ENCODE results near the gene TOR1AIP1. TPM values are rescaled to one million over a fixed set of nuclear protein-coding genes. Genes with fewer than 3 reads are reported as not detected.
"Not testable (repeated sequence)": the region's sequence is repeated elsewhere in the genome, so short reads cannot be mapped to it uniquely, and the experiment has no call there.

TOR1AIP1 gene
- total RNA-seq, 1 donor from 2014 or later, result 40.7 TPM

GRCh38 chr1:179953974-179954492 lies 71.9 kb downstream of the TOR1AIP1 start:
- peak overlapping the region; percentile 90 for H3K4me3 ChIP-seq
- no peak for DNase-seq
- peaks cover 54% of the 10 kb centered on the region for H3K4me1 ChIP-seq
- TF ChIP-seq, protein P1, sequence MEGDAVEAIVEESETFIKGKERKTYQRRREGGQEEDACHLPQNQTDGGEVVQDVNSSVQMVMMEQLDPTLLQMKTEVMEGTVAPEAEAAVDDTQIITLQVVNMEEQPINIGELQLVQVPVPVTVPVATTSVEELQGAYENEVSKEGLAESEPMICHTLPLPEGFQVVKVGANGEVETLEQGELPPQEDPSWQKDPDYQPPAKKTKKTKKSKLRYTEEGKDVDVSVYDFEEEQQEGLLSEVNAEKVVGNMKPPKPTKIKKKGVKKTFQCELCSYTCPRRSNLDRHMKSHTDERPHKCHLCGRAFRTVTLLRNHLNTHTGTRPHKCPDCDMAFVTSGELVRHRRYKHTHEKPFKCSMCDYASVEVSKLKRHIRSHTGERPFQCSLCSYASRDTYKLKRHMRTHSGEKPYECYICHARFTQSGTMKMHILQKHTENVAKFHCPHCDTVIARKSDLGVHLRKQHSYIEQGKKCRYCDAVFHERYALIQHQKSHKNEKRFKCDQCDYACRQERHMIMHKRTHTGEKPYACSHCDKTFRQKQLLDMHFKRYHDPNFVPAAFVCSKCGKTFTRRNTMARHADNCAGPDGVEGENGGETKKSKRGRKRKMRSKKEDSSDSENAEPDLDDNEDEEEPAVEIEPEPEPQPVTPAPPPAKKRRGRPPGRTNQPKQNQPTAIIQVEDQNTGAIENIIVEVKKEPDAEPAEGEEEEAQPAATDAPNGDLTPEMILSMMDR (IDR thresholded peaks at IDR 0.05; ENCODE audit: borderline replicate concordance), result peak; percentile 39
- no peaks in the 10 kb centered on the region for H3K9me3 ChIP-seq (replicated peaks)
- peak overlapping the region; percentile 96 for H3K27ac ChIP-seq (replicated peaks)
- H3K36me3 ChIP-seq, result no peaks in the 10 kb centered on the region
- intact Hi-C loops (cut with micrococcal nuclease), result no loop called here
- no peaks in the 10 kb centered on the region for H3K27me3 ChIP-seq (ENCODE audit: low read depth)

GRCh38 chr1:179954493-179955286 lies 72.6 kb downstream of the TOR1AIP1 start, which contains the start of gene CEP350:
Gene CEP350 (plus strand): TSS chr1:179954810. CDS start chr1:179986182, 31,372 bp downstream.
- intact Hi-C loops (cut with micrococcal nuclease), result no loop called here

GRCh38 chr1:179955287-179955680 lies 73.2 kb downstream of the TOR1AIP1 start:
- TF ChIP-seq, protein P1 (IDR thresholded peaks at IDR 0.05; ENCODE audit: borderline replicate concordance), result no peak
- intact Hi-C loops (cut with micrococcal nuclease), result no loop called here
- Histone ChIP-seq H3K4me1 (peaks cover 59% of the 10 kb centered on the region), H3K4me3 (peak overlapping the region; percentile 90), H3K9me3 (replicated peaks) (no peaks in the 10 kb centered on the region), H3K27ac (replicated peaks) (peak overlapping the region; percentile 96), H3K36me3 (no peaks in the 10 kb centered on the region), H3K27me3 (ENCODE audit: low read depth) (no peaks in the 10 kb centered on the region)
- no peak for DNase-seq

More at GRCh38 chr1:179954493-179955286, 72.6 kb downstream of the TOR1AIP1 start, which contains the start of gene CEP350:
- H3K27ac ChIP-seq (replicated peaks), result peak within 1 kb of the TSS; percentile 96
- DNase-seq, result peak; percentile 99
- no peaks in the 10 kb centered on the region for H3K36me3 ChIP-seq
- TF ChIP-seq, protein P1 (IDR thresholded peaks at IDR 0.05; ENCODE audit: borderline replicate concordance), result peak; percentile 24
- peak within 1 kb of the TSS; percentile 90 for H3K4me3 ChIP-seq
- H3K9me3 ChIP-seq (replicated peaks), result no peaks in the 10 kb centered on the region
- no peaks in the 10 kb centered on the region for H3K27me3 ChIP-seq (ENCODE audit: low read depth)
- H3K4me1 ChIP-seq, result peaks cover 59% of the 10 kb centered on the region

DNA sequence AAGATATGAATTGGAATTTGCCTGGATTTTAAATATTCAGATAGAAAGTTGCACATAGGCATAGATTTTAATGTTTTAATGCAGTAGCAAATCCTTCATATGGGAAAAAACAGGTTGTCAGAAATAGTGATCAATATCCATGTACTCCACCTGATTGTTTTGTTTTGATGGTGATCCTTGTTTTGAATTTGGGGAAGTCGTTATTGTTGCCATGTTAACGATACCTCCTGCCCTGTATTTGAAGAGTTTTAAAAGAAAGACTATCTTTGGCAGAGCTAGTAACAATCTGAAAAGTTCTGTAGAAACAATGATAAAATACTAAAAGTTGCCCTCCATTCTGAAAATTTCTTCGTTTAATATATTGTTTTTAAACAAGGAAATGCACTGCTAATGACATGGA lies 73.6 kb downstream of the TOR1AIP1 start:
- Histone ChIP-seq H3K27me3 (ENCODE audit: low read depth) (no peaks in the 10 kb centered on the region), H3K36me3 (no peaks in the 10 kb centered on the region), H3K4me1 (peaks cover 59% of the 10 kb centered on the region), H3K27ac (replicated peaks) (peak overlapping the region; percentile 96), H3K4me3 (peak overlapping the region; percentile 90), H3K9me3 (replicated peaks) (no peaks in the 10 kb centered on the region)
- intact Hi-C loops (cut with micrococcal nuclease), result no loop called here
- TF ChIP-seq, protein P1 (IDR thresholded peaks at IDR 0.05; ENCODE audit: borderline replicate concordance), result no peak
- DNase-seq, result no peak

- no peaks in the 10 kb centered on the region for H3K9me3 ChIP-seq (replicated peaks)
- no peaks in the 10 kb centered on the region for H3K36me3 ChIP-seq
- H3K27me3 ChIP-seq (ENCODE audit: low read depth), result no peaks in the 10 kb centered on the region
- DNase-seq, result no peak
- TF ChIP-seq, protein P1 (IDR thresholded peaks at IDR 0.05; ENCODE audit: borderline replicate concordance), result no peak
- peaks cover 54% of the 10 kb centered on the region for H3K4me1 ChIP-seq
- H3K4me3 ChIP-seq, result no peak overlapping the region
- intact Hi-C loops (cut with micrococcal nuclease), result no loop called here
- H3K27ac ChIP-seq (replicated peaks), result peak overlapping the region; percentile 42
Observed at GRCh38 chr1:179958359-179958758, 76.3 kb downstream of the TOR1AIP1 start.

- H3K9me3 ChIP-seq (replicated peaks); DNase-seq; H3K4me3 ChIP-seq; H3K36me3 ChIP-seq; H3K27me3 ChIP-seq (ENCODE audit: low read depth); intact Hi-C loops (cut with micrococcal nuclease); H3K27ac ChIP-seq (replicated peaks): not testable (repeated sequence)
- H3K4me1 ChIP-seq, result peaks cover 49% of the 10 kb centered on the region
Observed at GRCh38 chr1:179962168-179962567, 80.1 kb downstream of the TOR1AIP1 start.
